ENCODE measurements around the gene KRT33B.

KRT33B gene

DNA sequence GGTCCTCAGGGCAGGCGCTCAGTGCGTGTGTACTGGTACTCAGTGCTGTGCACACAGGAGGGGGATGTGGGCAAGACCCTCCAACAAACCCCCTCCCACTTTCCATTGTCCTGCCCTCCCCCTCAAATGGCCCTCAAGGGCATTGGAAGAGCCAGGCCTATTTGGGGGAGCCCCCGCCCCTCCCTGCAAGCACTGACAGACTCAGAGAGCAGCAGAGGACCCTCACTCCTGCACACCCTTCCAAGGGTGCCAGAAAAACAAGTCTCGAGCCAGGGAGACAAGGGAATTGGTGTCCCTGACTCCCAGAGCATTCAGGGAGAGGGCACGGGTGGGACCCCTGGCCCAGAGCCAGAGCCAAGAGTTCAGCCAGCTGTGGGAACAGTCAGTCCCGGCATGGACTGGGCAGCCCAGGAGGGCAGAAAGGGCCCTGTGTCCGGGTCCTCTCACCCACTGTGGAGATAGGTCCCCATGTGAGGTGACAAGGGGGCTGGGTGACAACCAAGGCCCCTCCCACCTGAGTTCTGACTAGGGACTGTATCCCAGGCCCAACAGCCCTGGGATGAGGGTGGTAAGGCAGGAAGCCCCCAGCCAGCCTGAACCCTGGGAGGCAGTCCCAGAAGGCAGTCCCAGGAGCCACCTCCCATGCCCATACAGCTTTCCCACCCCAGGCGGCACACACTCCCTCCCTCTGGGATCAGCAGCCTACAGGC is 42.0 kb downstream of the KRT33B start:
- H3K4me3 ChIP-seq (ENCODE audit: low read depth, low read length) = no peak overlapping the region
- DNase-seq (ENCODE audit: low read depth) = no peak

GRCh38 chr17:41326173-41327145 is 43.2 kb downstream of the KRT33B start:
- DNase-seq (ENCODE audit: low read depth) = no peak

GRCh38 chr17:41325611-41326010 is 44.0 kb downstream of the KRT33B start:
- no peak overlapping the region for H3K4me3 ChIP-seq (ENCODE audit: low read depth, low read length)
- DNase-seq (ENCODE audit: low read depth) = no peak

More at GRCh38 chr17:41326173-41327145, 43.2 kb downstream of the KRT33B start:
- H3K4me3 ChIP-seq (ENCODE audit: low read depth, low read length) = no peak overlapping the region

- H3K4me3 ChIP-seq (ENCODE audit: low read depth, low read length) = no peak overlapping the region
- no peak for DNase-seq (ENCODE audit: low read depth)
Measured at GRCh38 chr17:41325126-41325525, 44.5 kb downstream of the KRT33B start.

DNA sequence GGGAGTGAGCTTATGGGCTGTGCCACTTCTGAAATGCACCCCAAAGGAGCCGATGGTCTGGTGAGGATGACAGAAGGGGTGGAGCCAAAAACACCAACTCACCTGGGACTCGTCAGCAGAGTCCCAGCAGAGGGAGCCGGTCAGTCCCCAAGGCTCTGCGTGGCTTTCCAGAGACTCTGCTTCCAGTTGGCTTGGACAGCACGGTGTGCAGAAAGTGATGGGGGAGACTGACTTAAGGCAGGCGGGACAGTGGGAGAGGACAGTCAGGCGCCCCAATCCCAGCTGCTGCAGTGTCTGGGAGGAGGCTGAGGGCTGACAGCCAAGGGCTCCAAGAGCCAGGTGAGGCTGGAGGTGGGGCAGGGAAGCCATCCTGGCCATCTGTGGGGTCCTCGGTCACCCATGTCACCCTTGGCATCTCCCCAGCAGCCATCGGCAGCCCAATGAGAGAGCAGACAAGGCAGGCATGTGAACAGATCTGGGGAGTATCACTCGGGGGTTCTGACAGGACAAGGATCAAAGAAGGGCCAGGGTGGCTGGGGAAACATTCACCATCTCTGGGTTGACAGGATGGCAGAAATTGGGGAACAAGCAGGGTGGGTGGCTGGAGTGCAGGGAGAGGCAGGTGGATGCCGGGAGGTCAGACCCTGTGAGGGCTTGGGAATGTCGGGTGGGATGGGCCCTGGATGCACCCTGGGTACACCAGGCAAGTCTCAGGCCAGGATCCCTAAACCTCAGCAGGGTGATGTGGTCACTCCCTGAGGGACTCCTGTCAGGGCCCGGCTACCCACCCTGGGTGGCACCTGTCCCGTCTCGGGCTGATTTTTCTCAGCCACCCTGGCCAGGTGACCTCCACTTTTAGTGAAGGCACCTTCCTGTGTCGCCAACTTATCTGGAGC is 45.2 kb downstream of the KRT33B start:
- no peak for DNase-seq (ENCODE audit: low read depth)

DNA sequence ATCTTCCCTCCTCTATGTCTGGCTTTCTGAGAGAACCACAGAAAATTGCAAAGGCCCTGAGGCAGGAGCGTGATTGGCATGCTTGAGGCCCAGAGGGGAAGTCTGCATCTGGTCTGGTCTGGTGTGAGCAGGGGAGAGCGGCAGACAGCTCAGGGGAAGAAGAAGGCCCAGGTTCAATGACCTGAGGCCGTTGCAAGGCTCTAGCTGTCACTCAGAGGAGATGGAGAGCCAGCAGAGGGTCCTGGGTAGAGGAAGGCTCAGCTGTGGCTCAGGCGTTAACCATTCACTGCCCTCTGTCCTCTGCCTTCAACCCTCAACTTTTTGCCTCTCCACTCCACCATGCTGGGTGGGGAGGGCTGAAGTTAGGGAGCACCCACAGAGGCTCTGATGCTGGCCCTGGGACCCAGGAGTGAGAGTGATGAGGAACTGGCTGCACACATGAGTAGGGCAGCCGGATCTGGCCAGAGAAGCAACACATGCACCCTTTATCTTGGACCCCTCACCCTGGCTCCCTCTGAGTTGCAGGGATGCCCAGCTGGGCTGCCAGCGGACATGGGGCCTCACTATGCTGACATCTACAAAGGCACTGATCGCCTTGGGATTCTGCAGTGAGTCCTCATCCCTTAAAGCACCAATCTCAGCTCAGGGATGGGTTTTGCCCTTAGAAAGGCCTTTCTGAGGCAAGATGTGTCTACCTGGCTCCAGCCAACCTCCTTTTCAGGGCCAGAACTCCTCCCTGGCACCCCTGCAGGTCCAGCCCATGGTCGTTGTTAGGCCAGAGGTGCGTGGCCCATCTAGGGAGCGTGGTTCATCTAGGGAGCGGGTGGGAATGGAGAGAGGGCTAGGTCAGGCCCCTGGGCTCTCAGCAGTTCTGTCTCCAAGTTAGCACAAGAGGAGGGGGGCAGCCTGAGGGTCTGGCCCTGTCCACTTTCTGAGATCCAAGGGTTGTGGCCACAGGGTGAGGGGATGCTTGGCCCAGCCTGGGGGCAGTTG is 46.4 kb downstream of the KRT33B start:
- H3K4me3 ChIP-seq (ENCODE audit: low read depth, low read length) = no peak overlapping the region
- no peak for DNase-seq (ENCODE audit: low read depth)

More for the DNA sequence above, 45.2 kb downstream of the KRT33B start:
- no peak overlapping the region for H3K4me3 ChIP-seq (ENCODE audit: low read depth, low read length)

DNA sequence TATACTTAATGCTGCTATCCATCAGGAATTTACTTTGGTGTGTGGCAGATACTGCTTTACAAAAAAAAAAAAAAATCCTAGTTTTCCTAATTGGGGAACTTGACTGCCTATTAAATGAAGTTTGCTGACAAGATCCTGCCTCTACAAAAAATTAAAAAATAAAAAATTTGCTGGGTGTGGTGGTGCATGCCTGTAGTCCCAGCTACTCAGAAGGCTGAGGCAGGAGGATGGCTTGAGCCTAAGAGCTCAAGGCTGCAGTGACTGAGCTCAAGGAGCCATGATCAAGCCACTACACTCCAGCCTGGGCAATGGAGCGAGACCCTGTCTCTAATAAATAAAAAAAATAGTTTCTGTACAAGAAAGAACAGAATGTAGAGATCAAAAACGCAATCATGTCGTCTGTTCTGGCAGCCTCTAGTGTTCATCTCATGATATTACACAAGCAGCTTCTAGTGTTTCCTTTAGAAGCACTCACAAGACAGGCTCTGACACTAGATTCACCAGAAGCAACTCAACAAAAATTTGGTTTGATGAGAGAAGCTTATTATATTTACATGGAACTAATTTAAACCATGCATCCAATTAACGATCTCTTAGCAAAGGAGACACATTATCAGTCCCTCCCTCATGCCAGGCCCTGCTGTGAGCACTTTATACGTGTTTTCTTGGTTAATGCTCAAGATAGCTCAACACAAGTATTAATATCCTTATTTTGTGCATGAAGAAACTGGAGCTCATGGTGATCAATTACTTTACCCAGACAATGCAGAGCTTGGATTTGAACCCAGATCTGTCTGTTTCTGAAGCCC is 47.3 kb downstream of the KRT33B start:
- H3K4me3 ChIP-seq (ENCODE audit: low read depth, low read length) = no peak overlapping the region
- DNase-seq (ENCODE audit: low read depth) = peak; percentile 36

DNA sequence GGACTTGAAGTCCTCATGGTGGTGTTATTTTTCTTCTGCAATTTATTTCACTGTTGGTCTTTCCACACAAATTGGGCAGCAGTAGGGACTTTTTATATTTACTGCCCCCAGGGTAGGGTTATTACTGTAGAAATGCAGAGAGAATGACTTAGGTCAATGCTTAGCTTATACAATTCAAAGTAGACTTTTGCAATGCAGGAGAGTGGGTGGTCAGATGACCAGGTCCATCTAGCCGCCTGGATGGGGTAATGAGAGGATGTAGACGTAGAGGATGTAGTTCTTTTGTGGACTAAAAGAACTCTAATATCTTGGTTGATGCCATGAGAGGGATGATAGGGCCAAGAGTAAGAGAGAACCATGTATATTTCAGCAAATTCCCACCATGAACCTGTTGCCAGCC is 51.4 kb downstream of the KRT33B start:
- no peak for DNase-seq (ENCODE audit: low read depth)
- H3K4me3 ChIP-seq (ENCODE audit: low read depth, low read length) = no peak overlapping the region

- DNase-seq (ENCODE audit: low read depth) = no peak
- no peak overlapping the region for H3K4me3 ChIP-seq (ENCODE audit: low read depth, low read length)
Measured at GRCh38 chr17:41315814-41316445, 53.7 kb downstream of the KRT33B start.

- H3K4me3 ChIP-seq (ENCODE audit: low read depth, low read length) = no peak within 1 kb of the TSS
- no peak for DNase-seq (ENCODE audit: low read depth)
Measured at GRCh38 chr17:41315204-41315794, 54.3 kb downstream of the KRT33B start, which contains the start of gene KRTAP17-1. KRTAP17-1 (minus strand) TSS chr17:41315710; CDS start chr17:41315650, 60 bp downstream.
